K562 (cell line): ENCODE measurements around the gene DPAGT1. TPM values are rescaled to one million over a fixed set of nuclear protein-coding genes. Genes with fewer than 3 reads are reported as not detected.

Source experiments
- ATAC-seq: fragments of 200-7000 bp; cut with Tn5 transposase; 3 replicates; pipeline ENCODE4 v1.9.1; 2020; ENCODE audit warnings: moderate library complexity
- BruUV-seq: library from RNA; stranded (reverse); fragments of 400-500 nt; replicated peaks from 2 replicates; lab custom pipeline; 2021; lab: Mats Ljungman, UMichigan
- CTCF ChIA-PET: fragments of 300-600 bp; formaldehyde crosslinking; extraction: SDS; loops from one replicate; lab custom pipeline; 2021; ENCODE audit warnings: low intra/inter-chr PET ratio; lab: Yijun Ruan, JAX
- POLR2A ChIA-PET: fragments of 300-600, 350-650 bp; sonication (Branson Sonifier 250); formaldehyde crosslinking; extraction: SDS; loops from one replicate; lab custom pipeline; 2021; ENCODE audit warnings: antibody characterized with exemption, inconsistent platforms; lab: Yijun Ruan, JAX
- DNase-seq, 4 experiments: peaks; one replicate each; pipeline versions ENCODE4 v3.0.0 to v3.0.0-alpha.2; 2011 to 2018; ENCODE audit warnings: low spot score in 3 of 4, mixed read lengths in 3 of 4; ENCODE audit errors: extremely low read depth in 1 of 4
- FAIRE-seq: peaks from 2 replicates; lab custom pipeline; 2011; peaks lifted over from hg19 to GRCh38; lab: Jason Lieb, UNC
- H2AFZ ChIP-seq: 2 replicates; pipeline ENCODE4 v1.6.0; 2011; ENCODE audit warnings: low read depth, low read length, control low read depth, inconsistent platforms
- H3K27ac ChIP-seq: fragments of 200-600 bp; 3 replicates; pipeline ENCODE4 v1.8.0; 2011; ENCODE audit warnings: low read depth, mild to moderate bottlenecking, control low read depth, inconsistent platforms, low read length, moderate library complexity, mixed read lengths; ENCODE audit errors: extremely low read depth
- H3K27me3 ChIP-seq, 2 experiments: fragments of 300-600 bp in 1 of 2; 2 replicates in 1 of 2; 3 replicates in 1 of 2; pipeline versions ENCODE4 v1.6.0 to v1.8.0; 2011; ENCODE audit warnings: inconsistent platforms in 2 of 2, low read length in 2 of 2, mild to moderate bottlenecking in 1 of 2, mixed read lengths in 1 of 2, moderate library complexity in 1 of 2; ENCODE audit not compliant: control insufficient read depth in 2 of 2, insufficient read depth in 2 of 2
- H3K36me3 ChIP-seq: fragments of 300-600 bp; 3 replicates; pipeline ENCODE4 v1.8.0; 2011; ENCODE audit warnings: mild to moderate bottlenecking, low read length, inconsistent platforms; ENCODE audit not compliant: control insufficient read depth, insufficient read depth
- H3K4me1 ChIP-seq, 2 experiments: fragments of 200-600 bp in 1 of 2; replicated peaks in 1 of 2; 2 replicates in 1 of 2; 3 replicates in 1 of 2; pipeline versions ENCODE4 v1.5.1 to v1.8.0; 2011; ENCODE audit warnings: inconsistent platforms in 2 of 2, low read length in 2 of 2, mild to moderate bottlenecking in 1 of 2, mixed read lengths in 1 of 2, moderate library complexity in 1 of 2; ENCODE audit not compliant: control insufficient read depth in 2 of 2, insufficient read depth in 2 of 2
- H3K4me2 ChIP-seq: 2 replicates; pipeline ENCODE4 v1.6.1; 2011; ENCODE audit warnings: low read length, control low read depth, inconsistent platforms, mixed read lengths; ENCODE audit not compliant: insufficient read depth
- H3K4me3 ChIP-seq: fragments of 200-600 bp; sonication (generic), shearing (Covaris generic); 2 replicates; pipeline ENCODE4 v1.5.1; 2016; ENCODE audit warnings: control low read depth, inconsistent platforms
- H3K79me2 ChIP-seq: fragments of 200-600 bp; 3 replicates; pipeline ENCODE4 v1.8.0; 2011; ENCODE audit warnings: low read length, inconsistent platforms; ENCODE audit not compliant: control insufficient read depth, insufficient read depth
- H3K9ac ChIP-seq, 2 experiments: 2 replicates each; pipeline versions ENCODE4 v1.6.0 to v1.6.1; 2011; ENCODE audit warnings: low read depth in 2 of 2, low read length in 2 of 2, control low read depth in 1 of 2, inconsistent platforms in 1 of 2, mild to moderate bottlenecking in 1 of 2, mixed read lengths in 1 of 2; ENCODE audit not compliant: insufficient read depth in 1 of 2
- H3K9me1 ChIP-seq: one replicate; pipeline ENCODE4 v1.6.0; 2011; ENCODE audit warnings: inconsistent platforms, mild to moderate bottlenecking, low read length, moderate library complexity; ENCODE audit not compliant: control insufficient read depth, insufficient read depth
- H3K9me3 ChIP-seq: replicated peaks from 2 replicates; pipeline ENCODE4 v1.5.1; 2011; ENCODE audit warnings: low read depth, low read length, inconsistent platforms; ENCODE audit not compliant: control insufficient read depth, insufficient read depth
- H4K20me1 ChIP-seq: replicated peaks from 2 replicates; pipeline ENCODE4 v1.6.1; 2011; ENCODE audit warnings: low read length, inconsistent platforms, mixed read lengths; ENCODE audit not compliant: control insufficient read depth, insufficient read depth
- DIDO1 ChIP-seq: fragments of 450-650 bp; IDR thresholded peaks from 2 replicates; pipeline ENCODE4 v1.6.1; 2016; ENCODE audit warnings: low read depth, missing biosample characterization, missing genetic modification characterization
- HNRNPLL ChIP-seq: fragments of 200-400 bp; formaldehyde crosslinking; IDR thresholded peaks from 2 replicates; pipeline ENCODE4 v1.6.1; 2017; ENCODE audit warnings: low read length, low read depth, mild to moderate bottlenecking; ENCODE audit not compliant: poor library complexity, severe bottlenecking
- LARP7 ChIP-seq: fragments of 450-650 bp; IDR thresholded peaks from 2 replicates; pipeline ENCODE4 v1.6.1; 2016
- MGA ChIP-seq: fragments of 450-650 bp; IDR thresholded peaks from 2 replicates; pipeline ENCODE4 v1.6.1; 2016; ENCODE audit warnings: mild to moderate bottlenecking, moderate library complexity
- MXI1 ChIP-seq: IDR thresholded peaks from 2 replicates; pipeline ENCODE4 v1.6.1; 2011; ENCODE audit warnings: low read depth, mild to moderate bottlenecking, improper control_type of control experiment, low read length
- NFIC ChIP-seq: fragments of 450-650 bp; IDR thresholded peaks from 2 replicates; pipeline ENCODE4 v1.6.1; 2017; ENCODE audit warnings: mild to moderate bottlenecking, inconsistent platforms
- NUFIP1 ChIP-seq: fragments of 450-650 bp; IDR thresholded peaks from 2 replicates; pipeline ENCODE4 v1.6.1; 2018; ENCODE audit not compliant: partially characterized antibody
- PYGO2 ChIP-seq: fragments of 450-650 bp; IDR thresholded peaks from 2 replicates; pipeline ENCODE4 v1.6.1; 2016; ENCODE audit warnings: mild to moderate bottlenecking, missing genetic modification characterization, moderate library complexity, missing compliant biosample characterization
- SAFB ChIP-seq: fragments of 200-400 bp; formaldehyde crosslinking; IDR thresholded peaks from 2 replicates; pipeline ENCODE4 v1.6.1; 2017; ENCODE audit warnings: low read depth, low read length, borderline replicate concordance
- TEAD4 ChIP-seq, 2 experiments: sonication (generic) in 1 of 2; formaldehyde crosslinking in 1 of 2; IDR thresholded peaks; 2 replicates each; pipeline versions ENCODE4 v1.6.1 to v1.8.0; 2012 to 2022; ENCODE audit warnings: borderline replicate concordance in 1 of 2, inconsistent platforms in 1 of 2, low read length in 1 of 2, mild to moderate bottlenecking in 1 of 2, missing genetic modification reagents in 1 of 2
- TRIM24 ChIP-seq, 2 experiments: fragments of 450-650 bp; IDR thresholded peaks; 2 replicates each; pipeline ENCODE4 v1.6.1; 2016
- WGBS: fragments of 100-300 bp; shearing (Covaris generic); methylation state at CpG from one replicate; pipeline ENCODE4 v1.1.6; 2016; ENCODE audit warnings: low coverage, mixed read lengths; ENCODE audit not compliant: insufficient coverage; ENCODE audit errors: missing lambda C conversion rate; 5-methylcytosine and 5-hydroxymethylcytosine counted together
- in situ Hi-C: fragments of 300-500 bp; cut with MboI; formaldehyde crosslinking; loops from 4 replicates; pipeline ENCODE4 v1.15.0; 2018; ENCODE audit warnings: inconsistent platforms, mixed read lengths
- intact Hi-C: fragments of 100-400 bp; cut with micrococcal nuclease; formaldehyde crosslinking; loops from 2 replicates; pipeline ENCODE4 v1.14.2; 2022
- polyA plus RNA-seq, 8 experiments: library from polyadenylated mRNA; depleted of rRNA in 4 of 8; stranded (reverse) in 5 of 8; unstranded in 3 of 8; fragments of >200 nt; fragmentation: Nextera tagmentation in 2 of 8; fragmentation: Illumina TruSeq in 1 of 8; extraction: Ambion mirVana in 2 of 8; extraction: Trizol in 1 of 8; gene quantifications; 2 replicates each; pipeline versions ENCODE4 v1.2.1 to v1.2.3, GENCODE V29; 2011 to 2014; ENCODE audit warnings: inconsistent platforms in 1 of 8, missing spikeins in 1 of 8
- total RNA-seq, 7 experiments: library from RNA; depleted of rRNA in 6 of 7; stranded (reverse); fragments of >200 nt in 6 of 7; fragmentation: Illumina TruSeq in 2 of 7; extraction: Trizol in 2 of 7; gene quantifications; 2 replicates each; pipeline versions ENCODE4 v1.2.1 to v1.2.3, GENCODE V29; 2011 to 2021; ENCODE audit warnings: low replicate concordance in 1 of 7

Gene DPAGT1
- total and polyA plus RNA-seq, 9 of the 15 experiments (the other 6 are each of a cell fraction or from before 2014, with no cell fraction given): 29.9 to 135 (median 85.0) TPM

- FAIRE-seq: peak; percentile 59
- peak overlapping the region; percentile 69; the same call in 1 of the 2 replicates for H2AFZ ChIP-seq
- ATAC-seq: peak; percentile 80
- no peak for TF ChIP-seq LARP7
- no peak for TF ChIP-seq MXI1
- TF ChIP-seq MGA: peak; percentile 61
- TF ChIP-seq TRIM24 (IDR thresholded peaks at IDR 0.05): no peak
- peak; percentile 31 for TF ChIP-seq HNRNPLL
- no peak for TF ChIP-seq DIDO1
- no peak for TF ChIP-seq NFIC
- no peak for TF ChIP-seq PYGO2 (tag)
- no peak for TF ChIP-seq SAFB
- TF ChIP-seq TEAD4 (IDR thresholded peaks at IDR 0.05; ENCODE audit: low read length): no peak
- no peak for TF ChIP-seq TEAD4 (CRISPR knock-in tag; IDR thresholded peaks at IDR 0.05; ENCODE audit: borderline replicate concordance)
- no peak for TF ChIP-seq NUFIP1
Measured at GRCh38 chr11:119115484-119116234, 14.0 kb upstream of the DPAGT1 start.

More at GRCh38 chr11:119115484-119116234, 14.0 kb upstream of the DPAGT1 start:
- WGBS: 49% methylated on average over 18 of the region's 24 CpGs
- no peaks in the 10 kb centered on the region for H3K27me3 ChIP-seq
- H3K9me3 ChIP-seq: no peaks in the 10 kb centered on the region
- H3K4me2 ChIP-seq: peak overlapping the region; percentile 50
- peaks cover 78% of the 10 kb centered on the region for H3K36me3 ChIP-seq
- in situ Hi-C loops: no loop called here
- BruUV-seq: no TSS peak
- peak overlapping the region; percentile 54 to 80 for H3K9ac ChIP-seq
- peaks cover 2% of the 10 kb centered on the region; the same call in 2 of the 3 replicates for H3K79me2 ChIP-seq
- intact Hi-C loops: no loop called here
- peak in 2 of 4 experiments; percentile 63 to 75 for DNase-seq
- ChIA-PET CTCF (no interaction called here), POLR2A (interaction anchor here (0.6 to 1.3 kb wide), 5 partner anchors 9 to 147 kb away, joined by 3 to 4 read pairs (median 3); partner anchors contain the start of gene C2CD2L)
- H3K4me1 ChIP-seq: peaks cover 9 to 13% of the 10 kb centered on the region in 2 experiments
- H3K27ac ChIP-seq: peak overlapping the region; percentile 73
- H3K9me1 ChIP-seq: no peaks in the 10 kb centered on the region
- H3K4me3 ChIP-seq: no peak overlapping the region
- peaks cover 4% of the 10 kb centered on the region; the same call in 1 of the 2 replicates for H4K20me1 ChIP-seq
